Measurements from ENCODE around the gene SLC1A3. TPM values are rescaled to one million over a fixed set of nuclear protein-coding genes. Genes with fewer than 3 reads are reported as not detected.

Gene SLC1A3
- total RNA-seq, 2 experiments from 2014 or later: 0.34 to 0.74 TPM

- Mint-ChIP-seq H3K4me3 (no peak overlapping the region), H3K36me3 (ENCODE audit: low read depth) (no peaks in the 10 kb centered on the region), H3K4me1 (ENCODE audit: low read depth) (no peaks in the 10 kb centered on the region), H3K9me3 (no peaks in the 10 kb centered on the region), H3K27me3 (peaks cover 21% of the 10 kb centered on the region), H3K27ac (no peak overlapping the region)
- ATAC-seq: no peak
- intact Hi-C loops (cut with micrococcal nuclease): no loop called here
- TF ChIP-seq, protein P1, sequence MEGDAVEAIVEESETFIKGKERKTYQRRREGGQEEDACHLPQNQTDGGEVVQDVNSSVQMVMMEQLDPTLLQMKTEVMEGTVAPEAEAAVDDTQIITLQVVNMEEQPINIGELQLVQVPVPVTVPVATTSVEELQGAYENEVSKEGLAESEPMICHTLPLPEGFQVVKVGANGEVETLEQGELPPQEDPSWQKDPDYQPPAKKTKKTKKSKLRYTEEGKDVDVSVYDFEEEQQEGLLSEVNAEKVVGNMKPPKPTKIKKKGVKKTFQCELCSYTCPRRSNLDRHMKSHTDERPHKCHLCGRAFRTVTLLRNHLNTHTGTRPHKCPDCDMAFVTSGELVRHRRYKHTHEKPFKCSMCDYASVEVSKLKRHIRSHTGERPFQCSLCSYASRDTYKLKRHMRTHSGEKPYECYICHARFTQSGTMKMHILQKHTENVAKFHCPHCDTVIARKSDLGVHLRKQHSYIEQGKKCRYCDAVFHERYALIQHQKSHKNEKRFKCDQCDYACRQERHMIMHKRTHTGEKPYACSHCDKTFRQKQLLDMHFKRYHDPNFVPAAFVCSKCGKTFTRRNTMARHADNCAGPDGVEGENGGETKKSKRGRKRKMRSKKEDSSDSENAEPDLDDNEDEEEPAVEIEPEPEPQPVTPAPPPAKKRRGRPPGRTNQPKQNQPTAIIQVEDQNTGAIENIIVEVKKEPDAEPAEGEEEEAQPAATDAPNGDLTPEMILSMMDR (IDR thresholded peaks at IDR 0.05): no peak
- CTCF ChIA-PET: no interaction called here
- DNase-seq: no peak
- POLR2A ChIA-PET: no interaction called here
Observed at GRCh38 chr5:36653044-36653705, 46.8 kb downstream of the SLC1A3 start.

DNA sequence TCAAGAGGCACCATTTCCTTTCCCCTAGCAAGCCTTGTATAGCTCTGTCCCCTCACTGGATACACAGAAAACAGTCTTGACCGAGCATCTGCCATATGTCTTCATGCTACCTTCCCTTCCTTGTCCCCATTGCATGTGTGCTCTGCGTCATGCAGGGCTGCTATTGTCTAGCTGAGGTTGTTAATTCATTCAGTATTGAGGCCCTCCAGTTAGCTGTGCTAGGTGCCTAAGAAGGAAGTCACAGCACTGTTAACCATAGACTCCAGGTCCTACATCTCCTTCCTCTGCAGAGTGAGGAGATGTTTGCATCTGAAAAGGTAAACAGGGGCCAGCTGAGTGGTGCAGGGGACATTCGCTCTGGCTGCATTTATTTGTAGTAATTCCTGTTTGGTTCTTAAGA lies 48.2 kb downstream of the SLC1A3 start:
- intact Hi-C loops (cut with micrococcal nuclease): no loop called here
- H3K36me3 Mint-ChIP-seq (ENCODE audit: low read depth): no peaks in the 10 kb centered on the region
- H3K27me3 Mint-ChIP-seq: peaks cover 20% of the 10 kb centered on the region
- H3K4me3 Mint-ChIP-seq: no peak overlapping the region
- ChIA-PET CTCF (no interaction called here), POLR2A (interaction anchor here (0.7 kb wide), 1 partner anchor 18 kb away, joined by 3 read pairs; no protein-coding TSS in a partner anchor)
- H3K9me3 Mint-ChIP-seq: no peaks in the 10 kb centered on the region
- ATAC-seq (no peak), DNase-seq (no peak)
- no peaks in the 10 kb centered on the region for H3K4me1 Mint-ChIP-seq (ENCODE audit: low read depth)
- TF ChIP-seq, protein P1 (IDR thresholded peaks at IDR 0.05): no peak
- no peak overlapping the region for H3K27ac Mint-ChIP-seq

- ATAC-seq: no peak
- DNase-seq: no peak
- no peaks in the 10 kb centered on the region for H3K4me1 Mint-ChIP-seq (ENCODE audit: low read depth)
- intact Hi-C loops (cut with micrococcal nuclease): no loop called here
- ChIA-PET CTCF (no interaction called here), POLR2A (interaction anchor here (0.7 kb wide), 1 partner anchor 17 kb away, joined by 3 read pairs; no protein-coding TSS in a partner anchor)
- H3K4me3 Mint-ChIP-seq: no peak overlapping the region
- H3K36me3 Mint-ChIP-seq (ENCODE audit: low read depth): no peaks in the 10 kb centered on the region
- H3K27ac Mint-ChIP-seq: no peak overlapping the region
- no peaks in the 10 kb centered on the region for H3K9me3 Mint-ChIP-seq
- TF ChIP-seq, protein P1 (IDR thresholded peaks at IDR 0.05): no peak
- H3K27me3 Mint-ChIP-seq: peaks cover 20% of the 10 kb centered on the region
Observed at GRCh38 chr5:36655161-36655560, 48.8 kb downstream of the SLC1A3 start.

- Mint-ChIP-seq H3K4me1 (ENCODE audit: low read depth) (no peaks in the 10 kb centered on the region), H3K9me3 (no peaks in the 10 kb centered on the region), H3K36me3 (ENCODE audit: low read depth) (no peaks in the 10 kb centered on the region), H3K4me3 (no peak overlapping the region), H3K27ac (no peak overlapping the region), H3K27me3 (peaks cover 19% of the 10 kb centered on the region)
- ATAC-seq (no peak), DNase-seq (no peak)
- ChIA-PET POLR2A (no interaction called here), CTCF (no interaction called here)
- intact Hi-C loops (cut with micrococcal nuclease): no loop called here
- TF ChIP-seq, protein P1 (IDR thresholded peaks at IDR 0.05): no peak
Observed at GRCh38 chr5:36656556-36656955, 50.1 kb downstream of the SLC1A3 start.

- H3K4me3 Mint-ChIP-seq: no peak overlapping the region
- H3K9me3 Mint-ChIP-seq: no peaks in the 10 kb centered on the region
- H3K27ac Mint-ChIP-seq: no peak overlapping the region
- ATAC-seq: no peak
- ChIA-PET POLR2A (no interaction called here), CTCF (no interaction called here)
- DNase-seq: no peak
- H3K36me3 Mint-ChIP-seq (ENCODE audit: low read depth): no peaks in the 10 kb centered on the region
- TF ChIP-seq, protein P1 (IDR thresholded peaks at IDR 0.05): no peak
- intact Hi-C loops (cut with micrococcal nuclease): no loop called here
- peaks cover 17% of the 10 kb centered on the region for H3K27me3 Mint-ChIP-seq
- no peaks in the 10 kb centered on the region for H3K4me1 Mint-ChIP-seq (ENCODE audit: low read depth)
Observed at GRCh38 chr5:36657563-36657995, 51.2 kb downstream of the SLC1A3 start.

All from activated CD8-positive, alpha-beta T cell treated with anti-CD3 and anti-CD28 coated beads for 36 hours (primary cell).